GM19395 (cell line): Measurements from ENCODE around the gene PACSIN1.

Experiments
- ATAC-seq: cut with Tn5 transposase; IDR thresholded peaks from one replicate; pipeline ENCODE4 v1.9.1; 2021; ENCODE audit warnings: mild to moderate bottlenecking, moderate library complexity; ENCODE audit not compliant: unreplicated experiment

Gene PACSIN1

DNA sequence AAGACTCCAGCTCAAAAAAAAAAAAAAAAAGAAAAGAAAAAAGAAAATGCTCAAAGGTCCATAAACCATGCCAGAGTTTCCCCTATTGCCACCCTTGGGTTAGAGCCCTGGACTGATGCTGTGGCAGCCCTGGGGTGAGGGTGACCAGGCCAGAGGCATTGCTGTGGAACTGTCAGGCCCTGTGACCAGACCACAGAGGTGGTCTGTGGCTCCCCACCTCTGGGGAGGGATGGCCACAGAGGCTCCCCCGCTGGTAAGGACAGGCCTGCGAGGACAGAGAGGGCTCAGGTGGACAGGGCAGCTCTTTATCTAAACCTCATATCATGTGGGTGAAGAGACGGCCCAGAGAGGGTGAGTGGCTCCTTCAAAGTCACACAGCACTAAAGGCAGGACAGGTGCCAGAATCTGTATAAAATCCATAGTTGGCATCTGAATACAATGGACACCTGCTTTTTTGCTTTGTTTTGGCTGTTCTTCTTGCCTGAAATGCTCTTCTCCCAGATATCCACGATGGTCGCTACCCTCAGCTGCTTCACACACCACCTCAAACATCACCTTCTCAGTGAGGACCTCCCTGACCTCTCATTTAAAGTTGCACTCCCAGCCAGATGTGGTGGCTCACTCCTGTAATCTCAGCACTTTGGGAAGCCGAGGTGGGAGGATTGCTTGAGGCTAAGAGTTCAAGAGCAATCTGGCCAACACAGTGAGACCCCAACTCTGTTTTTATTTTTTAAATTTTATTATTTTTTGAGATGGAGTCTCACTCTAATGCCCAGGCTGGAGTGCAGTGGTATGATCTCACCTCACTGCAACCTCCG, 112.8 kb downstream of the PACSIN1 start:
- no peak for ATAC-seq

DNA sequence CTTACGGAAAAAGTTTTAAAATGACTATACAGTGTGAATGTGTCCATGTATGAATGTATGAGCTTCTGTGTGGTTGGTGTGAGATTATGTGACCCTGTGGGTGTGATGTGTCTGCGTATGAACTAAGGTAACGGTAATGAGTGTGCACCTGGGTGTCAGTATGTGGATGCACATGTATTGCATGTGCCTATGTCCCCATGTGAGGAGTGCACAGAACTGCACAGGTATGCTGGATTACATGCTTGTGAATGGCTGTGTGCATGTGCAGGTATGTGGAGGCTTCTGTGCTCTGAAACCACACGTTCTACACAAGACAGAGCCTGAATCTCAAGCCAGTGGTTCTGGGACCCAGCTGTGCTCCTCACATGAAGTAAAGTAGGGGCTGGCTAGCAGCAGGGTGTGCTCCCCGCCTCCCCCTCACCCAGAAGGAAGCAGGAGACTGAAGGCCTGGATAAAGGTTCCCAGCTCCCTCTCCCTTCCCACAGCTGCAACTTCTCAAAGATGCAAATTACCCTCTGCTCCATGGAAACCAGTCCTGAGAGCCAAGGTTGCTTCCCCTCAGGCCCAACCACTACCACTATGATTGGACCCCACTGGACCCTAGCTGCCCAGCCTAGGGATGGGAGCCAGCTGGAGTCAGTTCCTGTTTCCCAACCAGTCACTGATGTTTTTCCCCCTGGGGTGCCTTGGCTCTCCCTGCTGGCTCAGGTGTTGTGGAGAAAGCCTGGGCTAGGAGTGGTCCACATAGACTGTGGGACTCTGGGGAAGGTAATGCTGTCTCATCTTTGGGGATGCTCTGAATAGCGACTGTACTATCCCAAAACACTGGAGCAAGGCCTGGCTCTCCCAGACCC, 115.1 kb downstream of the PACSIN1 start:
- ATAC-seq = no peak

- no peak for ATAC-seq
Measured at GRCh38 chr6:34581561-34581920, 115.7 kb downstream of the PACSIN1 start.

- no peak for ATAC-seq
Measured at GRCh38 chr6:34583461-34583860, 117.6 kb downstream of the PACSIN1 start.

DNA sequence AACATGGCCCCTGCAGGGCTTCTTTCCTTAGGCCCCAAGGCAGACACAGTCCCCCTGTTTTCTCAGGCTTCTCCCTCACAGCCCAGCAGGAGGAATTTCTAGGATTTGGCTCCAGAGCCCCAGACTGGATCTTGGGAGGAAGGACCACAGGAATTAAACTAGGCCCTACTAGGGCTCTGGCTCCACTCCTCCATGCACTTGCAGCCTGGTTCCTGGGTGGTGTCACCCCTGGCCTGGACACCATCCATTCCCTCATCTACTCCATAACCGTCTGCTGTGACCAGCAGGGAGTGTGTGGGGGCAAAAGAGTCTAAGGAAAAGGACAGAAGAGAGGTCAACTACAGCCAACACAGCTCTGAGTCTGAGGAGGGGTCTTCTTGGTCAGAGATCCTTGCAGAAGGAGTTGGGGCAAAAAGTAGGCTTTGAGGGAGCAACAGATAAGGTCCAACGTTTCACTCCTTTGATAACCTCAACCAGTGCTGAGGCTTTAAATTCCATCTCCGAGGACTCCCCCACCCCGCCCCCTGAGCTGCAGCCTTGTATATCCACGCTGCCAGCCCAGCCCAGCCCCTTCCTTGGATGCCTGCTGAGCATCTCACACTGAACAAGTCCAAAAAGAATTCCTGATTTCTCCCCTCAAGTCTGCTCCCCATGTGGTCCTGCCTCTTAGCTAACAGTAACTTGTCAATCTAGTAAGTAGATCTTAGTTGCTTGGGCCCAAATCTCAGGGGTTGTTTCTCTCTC, 118.2 kb downstream of the PACSIN1 start:
- ATAC-seq = no peak

DNA sequence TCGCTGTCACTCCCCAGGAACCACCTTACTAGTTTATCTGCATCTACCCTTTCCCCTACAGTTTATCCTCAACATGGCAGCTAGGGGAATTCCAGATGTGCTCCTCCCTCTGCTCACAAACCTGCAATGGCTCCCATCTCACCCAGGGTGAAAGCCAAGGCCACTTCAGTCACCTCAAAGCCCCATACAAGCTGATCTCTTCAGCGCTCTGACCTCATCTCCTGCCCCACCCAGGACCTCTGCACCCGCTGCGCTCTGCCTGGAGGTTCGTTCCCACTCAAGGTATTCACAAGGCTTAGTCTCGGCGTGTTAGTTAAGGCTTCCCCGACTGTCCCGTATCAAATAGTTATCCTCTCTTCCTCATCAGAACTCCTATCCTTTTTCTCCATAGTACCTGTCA, 118.8 kb downstream of the PACSIN1 start:
- ATAC-seq = no peak
